A549 (cell line): Measurements from ENCODE around the gene MSL1. TPM values are rescaled to one million over a fixed set of nuclear protein-coding genes. Genes with fewer than 3 reads are reported as not detected.
A peak's percentile ranks its signal among the peaks of the same experiment; 100 is the strongest.

Experiments
- ATAC-seq, 2 experiments: fragments of 200-7000 bp in 1 of 2; fragments of >200 bp in 1 of 2; cut with Nextera tagmentation in 1 of 2; cut with Tn5 transposase in 1 of 2; 3 replicates each; pipeline versions ENCODE4 v1.8.0 to v1.9.1; 2018 to 2020; ENCODE audit warnings: mild to moderate bottlenecking in 1 of 2, moderate library complexity in 1 of 2
- CTCF ChIA-PET: fragments of 300-600 bp; sonication (Branson Sonifier 250); formaldehyde crosslinking; extraction: SDS; loops from one replicate; lab custom pipeline; 2021; ENCODE audit warnings: antibody characterized with exemption, inconsistent platforms; lab: Yijun Ruan, JAX
- POLR2A ChIA-PET: fragments of 350-600 bp; formaldehyde crosslinking; extraction: SDS; loops from one replicate; lab custom pipeline; 2021; ENCODE audit warnings: antibody characterized with exemption, inconsistent platforms; lab: Yijun Ruan, JAX
- DNase-seq, 2 experiments: peaks; one replicate each; pipeline versions ENCODE4 v3.0.0 to v3.0.0-alpha.2; 2011 to 2016; ENCODE audit warnings: low read depth in 1 of 2, low spot score in 1 of 2
- FAIRE-seq: peaks from 2 replicates; lab custom pipeline; 2011; peaks lifted over from hg19 to GRCh38; lab: Jason Lieb, UNC
- H3K27ac ChIP-seq, 2 experiments: fragments of >200 bp; sonication (Bioruptor Twin); formaldehyde crosslinking; 3 replicates each; pipeline ENCODE4 v1.5.1; 2016 to 2017
- H3K4me1 ChIP-seq: fragments of >200 bp; sonication (Bioruptor Twin); formaldehyde crosslinking; 3 replicates; pipeline ENCODE4 v1.6.1; 2016
- H3K4me2 ChIP-seq: fragments of >200 bp; sonication (Bioruptor Twin); formaldehyde crosslinking; 3 replicates; pipeline ENCODE4 v1.6.1; 2016
- H3K4me3 ChIP-seq: fragments of >200 bp; sonication (Bioruptor Twin); formaldehyde crosslinking; 3 replicates; pipeline ENCODE4 v1.5.1; 2016
- H3K9me3 ChIP-seq: fragments of >200 bp; sonication (Bioruptor Twin); formaldehyde crosslinking; 3 replicates; pipeline ENCODE4 v1.6.1; 2016
- CBX2 ChIP-seq: fragments of 200-600 bp; sonication (generic); IDR thresholded peaks from 2 replicates; pipeline ENCODE4 v1.6.1; 2016; ENCODE audit warnings: low read depth, mild to moderate bottlenecking, borderline replicate concordance
- CHD2 ChIP-seq: fragments of 150-350 bp; IDR thresholded peaks from 2 replicates; pipeline ENCODE4 v1.6.1; 2014; ENCODE audit warnings: low read length; ENCODE audit not compliant: partially characterized antibody
- EHF ChIP-seq: fragments of 250-450 bp; sonication (Bioruptor Pico); IDR thresholded peaks from 2 replicates; pipeline ENCODE4 v1.5.0; 2020; ENCODE audit warnings: mild to moderate bottlenecking
- EHMT2 ChIP-seq: fragments of 200-600 bp; sonication (generic); IDR thresholded peaks from 2 replicates; pipeline ENCODE4 v1.6.1; 2016; ENCODE audit warnings: antibody characterized with exemption, low read depth, mild to moderate bottlenecking, moderate library complexity
- EP300 ChIP-seq, 2 experiments: fragments of >200 bp; sonication (Bioruptor Twin); formaldehyde crosslinking; IDR thresholded peaks; 2 replicates in 1 of 2; 3 replicates in 1 of 2; pipeline ENCODE4 v1.6.1; 2016 to 2017
- ESRRA ChIP-seq: fragments of 150-350 bp; IDR thresholded peaks from 2 replicates; pipeline ENCODE4 v1.6.1; 2014; ENCODE audit warnings: mild to moderate bottlenecking, low read length, borderline replicate concordance
- FOSB ChIP-seq: fragments of 250-450 bp; sonication (Bioruptor Pico); IDR thresholded peaks from 2 replicates; pipeline ENCODE4 v1.5.0; 2020; ENCODE audit warnings: mild to moderate bottlenecking, moderate library complexity
- FOXS1 ChIP-seq: fragments of 250-450 bp; sonication (Bioruptor Pico); IDR thresholded peaks from 2 replicates; pipeline ENCODE4 v1.5.0; 2020; ENCODE audit warnings: mild to moderate bottlenecking, moderate library complexity
- HDAC2 ChIP-seq: fragments of 200-600 bp; sonication (generic); IDR thresholded peaks from 2 replicates; pipeline ENCODE4 v1.6.1; 2016
- HOXA7 ChIP-seq: fragments of 250-450 bp; sonication (Bioruptor Pico); IDR thresholded peaks from 2 replicates; pipeline ENCODE4 v1.5.0; 2020; ENCODE audit warnings: mild to moderate bottlenecking, moderate library complexity
- HOXB13 ChIP-seq: fragments of 250-450 bp; sonication (Bioruptor Pico); IDR thresholded peaks from 2 replicates; pipeline ENCODE4 v1.5.0; 2020; ENCODE audit warnings: low read depth, mild to moderate bottlenecking, moderate library complexity
- HOXB5 ChIP-seq: fragments of 250-450 bp; sonication (Bioruptor Pico); IDR thresholded peaks from 2 replicates; pipeline ENCODE4 v1.5.0; 2020; ENCODE audit warnings: mild to moderate bottlenecking, moderate library complexity
- KDM5A ChIP-seq: fragments of 200-600 bp; sonication (generic); IDR thresholded peaks from 2 replicates; pipeline ENCODE4 v1.6.1; 2016; ENCODE audit warnings: antibody characterized with exemption, mild to moderate bottlenecking
- MYC ChIP-seq: IDR thresholded peaks from 2 replicates; pipeline ENCODE4 v1.6.1; 2012; ENCODE audit warnings: mild to moderate bottlenecking, inconsistent platforms, low read length, improper control_type of control experiment, borderline replicate concordance
- NR3C1 ChIP-seq: fragments of >200 bp; sonication (Bioruptor Twin); formaldehyde crosslinking; IDR thresholded peaks from 3 replicates; pipeline ENCODE4 v1.6.1; 2017
- POLR2A ChIP-seq: IDR thresholded peaks from 2 replicates; pipeline ENCODE4 v1.6.1; 2012; ENCODE audit warnings: mild to moderate bottlenecking, low read length
- RAD21 ChIP-seq, 2 experiments: fragments of >200 bp in 1 of 2; sonication (Bioruptor Twin) in 1 of 2; formaldehyde crosslinking in 1 of 2; IDR thresholded peaks in 1 of 2; conservative IDR thresholded peaks in 1 of 2; 2 replicates in 1 of 2; 3 replicates in 1 of 2; pipeline ENCODE4 v1.6.1; 2012 to 2018; ENCODE audit warnings: inconsistent platforms in 1 of 2
- RNF2 ChIP-seq: fragments of 200-600 bp; sonication (generic); IDR thresholded peaks from 2 replicates; pipeline ENCODE4 v1.6.1; 2016; ENCODE audit warnings: low read depth, mild to moderate bottlenecking, antibody characterized with exemption, moderate library complexity, borderline replicate concordance
- SMC3 ChIP-seq: fragments of >200 bp; sonication (Bioruptor Twin); formaldehyde crosslinking; IDR thresholded peaks from 3 replicates; pipeline ENCODE4 v1.6.1; 2018; ENCODE audit warnings: inconsistent platforms
- SREBF2 ChIP-seq: fragments of 450-650 bp; IDR thresholded peaks from 2 replicates; pipeline ENCODE4 v1.6.1; 2014; ENCODE audit warnings: mild to moderate bottlenecking, moderate library complexity
- TFCP2L1 ChIP-seq: fragments of 250-450 bp; sonication (Bioruptor Pico); IDR thresholded peaks from 2 replicates; pipeline ENCODE4 v1.5.0; 2021; ENCODE audit warnings: mild to moderate bottlenecking
- TP53 ChIP-seq: fragments of 250-450 bp; sonication (Bioruptor Pico); IDR thresholded peaks from 2 replicates; pipeline ENCODE4 v1.5.0; 2021; ENCODE audit warnings: mild to moderate bottlenecking, moderate library complexity
- ZC3H11A ChIP-seq: fragments of 450-650 bp; IDR thresholded peaks from 2 replicates; pipeline ENCODE4 v1.6.1; 2014; ENCODE audit warnings: antibody characterized with exemption, mild to moderate bottlenecking
- ZSCAN20 ChIP-seq: fragments of 250-450 bp; sonication (Bioruptor Pico); IDR thresholded peaks from 2 replicates; pipeline ENCODE4 v1.8.0; 2022; ENCODE audit warnings: mild to moderate bottlenecking, moderate library complexity
- WGBS: methylation state at CpG from one replicate; pipeline ENCODE4 v1.1.6; 2017; ENCODE audit errors: missing lambda C conversion rate; 5-methylcytosine and 5-hydroxymethylcytosine counted together
- polyA plus RNA-seq, 4 experiments: library from polyadenylated mRNA; depleted of rRNA in 3 of 4; stranded (reverse); fragments of >200 nt; fragmentation: RNase III in 1 of 4; extraction: RNeasy Plus Mini Kit Qiagen cat#74134 plus additional on column Dnase treatment in 1 of 4; gene quantifications; 2 replicates in 3 of 4; 3 replicates in 1 of 4; pipeline ENCODE4 v1.2.3, GENCODE V29; 2011 to 2017
- TF ChIP-seq, protein P1 (sequence below): fragments of >200 bp; sonication (Bioruptor Twin); formaldehyde crosslinking; IDR thresholded peaks from 3 replicates; pipeline ENCODE4 v1.6.1; 2016
- TF ChIP-seq, protein P2 (sequence below): fragments of 250-450 bp; sonication (Bioruptor Pico); IDR thresholded peaks from 2 replicates; pipeline ENCODE4 v1.5.0; 2020; ENCODE audit warnings: low read depth, mild to moderate bottlenecking, moderate library complexity
- TF ChIP-seq, protein P3 (sequence below): IDR thresholded peaks from 2 replicates; pipeline ENCODE4 v1.6.1; 2012

Gene MSL1
- polyA plus RNA-seq, 2 of the 4 experiments (the other 2 are of a cell fraction) = 64.8 to 95.1 TPM

DNA sequence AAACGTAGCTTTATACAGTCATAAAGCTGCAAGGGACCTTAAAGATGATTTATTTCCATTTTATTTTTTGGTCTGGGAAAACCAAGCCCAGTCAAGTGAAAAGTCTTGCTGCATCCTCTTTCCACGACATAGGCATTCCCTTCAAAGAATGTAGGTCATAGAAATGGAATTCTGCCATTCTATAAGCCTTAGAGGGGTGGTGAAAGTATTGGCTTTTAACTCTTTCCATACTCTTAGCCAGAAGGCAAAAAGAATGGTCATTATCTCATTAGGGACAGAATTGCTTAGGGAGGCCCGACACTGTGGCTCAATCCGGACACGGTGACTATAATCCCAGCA lies 7.9 kb upstream of the MSL1 start:
- TF ChIP-seq RNF2 (no peak), HOXB5 (CRISPR knock-in tag) (no peak), RAD21 (conservative IDR thresholded peaks at IDR 0.05 in 1 of 2, IDR thresholded peaks at IDR 0.05 in 1 of 2) (no peak), HOXA7 (CRISPR knock-in tag) (no peak), ZC3H11A (no peak), EHF (CRISPR knock-in tag) (no peak), EHMT2 (no peak), MYC (no peak), TP53 (CRISPR knock-in tag) (no peak), NR3C1 (no peak), KDM5A (no peak), HOXB13 (CRISPR knock-in tag) (no peak), EP300 (IDR thresholded peaks at IDR 0.05) (no peak), SMC3 (no peak)
- TF ChIP-seq, protein P1, sequence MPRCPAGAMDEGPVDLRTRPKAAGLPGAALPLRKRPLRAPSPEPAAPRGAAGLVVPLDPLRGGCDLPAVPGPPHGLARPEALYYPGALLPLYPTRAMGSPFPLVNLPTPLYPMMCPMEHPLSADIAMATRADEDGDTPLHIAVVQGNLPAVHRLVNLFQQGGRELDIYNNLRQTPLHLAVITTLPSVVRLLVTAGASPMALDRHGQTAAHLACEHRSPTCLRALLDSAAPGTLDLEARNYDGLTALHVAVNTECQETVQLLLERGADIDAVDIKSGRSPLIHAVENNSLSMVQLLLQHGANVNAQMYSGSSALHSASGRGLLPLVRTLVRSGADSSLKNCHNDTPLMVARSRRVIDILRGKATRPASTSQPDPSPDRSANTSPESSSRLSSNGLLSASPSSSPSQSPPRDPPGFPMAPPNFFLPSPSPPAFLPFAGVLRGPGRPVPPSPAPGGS = no peak
- TF ChIP-seq, protein P2, sequence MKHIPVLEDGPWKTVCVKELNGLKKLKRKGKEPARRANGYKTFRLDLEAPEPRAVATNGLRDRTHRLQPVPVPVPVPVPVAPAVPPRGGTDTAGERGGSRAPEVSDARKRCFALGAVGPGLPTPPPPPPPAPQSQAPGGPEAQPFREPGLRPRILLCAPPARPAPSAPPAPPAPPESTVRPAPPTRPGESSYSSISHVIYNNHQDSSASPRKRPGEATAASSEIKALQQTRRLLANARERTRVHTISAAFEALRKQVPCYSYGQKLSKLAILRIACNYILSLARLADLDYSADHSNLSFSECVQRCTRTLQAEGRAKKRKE (CRISPR knock-in tag) = no peak
- TF ChIP-seq, protein P3, sequence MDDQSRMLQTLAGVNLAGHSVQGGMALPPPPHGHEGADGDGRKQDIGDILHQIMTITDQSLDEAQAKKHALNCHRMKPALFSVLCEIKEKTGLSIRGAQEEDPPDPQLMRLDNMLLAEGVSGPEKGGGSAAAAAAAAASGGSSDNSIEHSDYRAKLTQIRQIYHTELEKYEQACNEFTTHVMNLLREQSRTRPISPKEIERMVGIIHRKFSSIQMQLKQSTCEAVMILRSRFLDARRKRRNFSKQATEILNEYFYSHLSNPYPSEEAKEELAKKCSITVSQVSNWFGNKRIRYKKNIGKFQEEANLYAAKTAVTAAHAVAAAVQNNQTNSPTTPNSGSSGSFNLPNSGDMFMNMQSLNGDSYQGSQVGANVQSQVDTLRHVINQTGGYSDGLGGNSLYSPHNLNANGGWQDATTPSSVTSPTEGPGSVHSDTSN = no peak
- peak overlapping the region; percentile 86 to 93 for H3K27ac ChIP-seq
- H3K4me2 ChIP-seq = peak overlapping the region; percentile 87
- ChIA-PET CTCF (interaction anchor here (0.6 to 9.4 kb wide), 31 partner anchors 9 to 492 kb away, joined by 3 to 228 read pairs (median 29); partner anchors contain the start of genes CASC3, CSF3, MED24 and MSL1), POLR2A (interaction anchor here (0.6 to 7.9 kb wide), 14 partner anchors 10 to 304 kb away, joined by 3 to 173 read pairs (median 11); partner anchors contain the start of genes CASC3, MED24, MSL1 and NR1D1)
- DNase-seq (no peak), FAIRE-seq (no peak), ATAC-seq (0 out of 6 replicates have a peak, but pooled peaks of 1 of the 2 experiments have one; percentile 0)
- no peaks in the 10 kb centered on the region for H3K9me3 ChIP-seq
- peak overlapping the region; percentile 42 for H3K4me3 ChIP-seq
- peaks cover 50% of the 10 kb centered on the region for H3K4me1 ChIP-seq
- WGBS = 58% methylated on average over 5 of the region's 5 CpGs

DNA sequence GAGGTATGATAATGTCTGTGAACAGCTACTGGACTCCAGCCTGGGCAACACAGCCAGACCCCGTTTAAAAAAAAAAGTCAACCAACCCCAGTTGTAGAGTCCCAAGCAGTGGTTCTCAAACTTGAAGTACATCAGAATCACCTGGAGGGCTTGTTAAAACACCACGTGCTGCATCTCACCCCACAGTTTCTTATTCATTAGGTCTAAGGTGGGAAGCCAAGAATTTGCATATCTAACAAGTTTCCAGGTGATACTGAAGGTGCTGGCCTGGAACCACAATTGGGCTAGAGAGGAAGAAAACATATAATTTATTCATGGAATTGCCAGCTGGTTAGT lies 6.7 kb upstream of the MSL1 start:
- FAIRE-seq = no peak
- Histone ChIP-seq H3K9me3 (no peaks in the 10 kb centered on the region), H3K4me1 (peaks cover 47% of the 10 kb centered on the region), H3K4me3 (no peak overlapping the region), H3K27ac (peak overlapping the region in 1 of 2 experiments; percentile 93; a peak in 3 of 6 replicates), H3K4me2 (peak overlapping the region; percentile 87; the same call in 1 of the 3 replicates)
- DNase-seq = no peak
- no peak for ATAC-seq
- WGBS = 83% methylated on average over 2 of the region's 2 CpGs
- no peak for TF ChIP-seq TP53 (CRISPR knock-in tag)
- TF ChIP-seq ZC3H11A = no peak
- no peak for TF ChIP-seq SREBF2
- no peak for TF ChIP-seq TFCP2L1
- no peak for TF ChIP-seq EP300 (IDR thresholded peaks at IDR 0.05)
- no peak for TF ChIP-seq CBX2
- TF ChIP-seq POLR2A = no peak
- no peak for TF ChIP-seq EHMT2
- no peak for TF ChIP-seq FOXS1 (CRISPR knock-in tag)
- TF ChIP-seq RNF2 = no peak
- TF ChIP-seq ESRRA = no peak
- no peak for TF ChIP-seq HDAC2
- TF ChIP-seq CHD2 = no peak
- no peak for TF ChIP-seq ZSCAN20 (CRISPR knock-in tag)
- no peak for TF ChIP-seq FOSB
- ChIA-PET CTCF (interaction anchor here (0.6 to 9.4 kb wide), 13 partner anchors 11 to 212 kb away, joined by 4 to 228 read pairs (median 84); partner anchors contain the start of genes CASC3, CSF3, MED24 and MSL1), POLR2A (interaction anchor here (1.7 to 7.9 kb wide), 4 partner anchors 9 to 61 kb away, joined by 8 to 173 read pairs (median 62); partner anchors contain the start of genes CASC3, MED24, MSL1 and NR1D1)
